ENCODE data around the gene MITF.

GRCh38 chr3:69784954-69785514, 45.8 kb downstream of the MITF start:
- no peak for TF ChIP-seq NR2F2 (IDR thresholded peaks at IDR 0.05)
- no peak for TF ChIP-seq MAX (IDR thresholded peaks at IDR 0.05)
